GM12891 (cell line): ENCODE data around the gene DYNC1H1.

Experiments used
- POLR2A ChIP-seq: IDR thresholded peaks from 2 replicates; pipeline ENCODE4 v1.6.1; 2011; ENCODE audit warnings: low read depth, low read length, control low read depth
- POLR2AphosphoS5 ChIP-seq: IDR thresholded peaks from 2 replicates; pipeline ENCODE4 v1.6.1; 2011; ENCODE audit warnings: low read depth, low read length, control low read depth

- TF ChIP-seq POLR2A = 0 out of 2 replicates have a peak, but pooled peaks have one; percentile 31
- no peak; the same call in 1 of the 2 replicates for TF ChIP-seq POLR2AphosphoS5
Measured at GRCh38 chr14:101992708-101993107, 28.3 kb downstream of the DYNC1H1 start.
